Calu3 (cell line): ENCODE data around the gene PDX1. TPM values are rescaled to one million over a fixed set of nuclear protein-coding genes. Genes with fewer than 3 reads are reported as not detected.
"Not testable (repeated sequence)": the region's sequence is repeated elsewhere in the genome, so short reads cannot be mapped to it uniquely, and the experiment has no call there.

ENCODE experiments used
- BruUV-seq: library from RNA; stranded (reverse); fragments of 400-500 nt; replicated peaks from 2 replicates; lab custom pipeline; 2021; lab: Mats Ljungman, UMichigan
- CTCF ChIA-PET: fragments of 300-600 bp; sonication (Branson Sonifier 250); formaldehyde crosslinking; loops from one replicate; lab custom pipeline; 2022; ENCODE audit warnings: antibody characterized with exemption; lab: Charles Lee
- DNase-seq: peaks from one replicate; pipeline ENCODE4 v3.0.0; 2022
- H3K27ac Mint-ChIP-seq: one replicate; pipeline ENCODE4 v1.8.0; 2022; ENCODE audit warnings: mixed read lengths; ENCODE audit not compliant: unreplicated experiment
- H3K27me3 Mint-ChIP-seq: one replicate; pipeline ENCODE4 v1.8.0; 2022; ENCODE audit warnings: mixed read lengths; ENCODE audit not compliant: unreplicated experiment
- H3K36me3 Mint-ChIP-seq: one replicate; pipeline ENCODE4 v1.8.0; 2022; ENCODE audit warnings: mild to moderate bottlenecking, moderate library complexity, mixed read lengths; ENCODE audit not compliant: insufficient read depth, unreplicated experiment
- H3K4me1 Mint-ChIP-seq: one replicate; pipeline ENCODE4 v1.8.0; 2022; ENCODE audit warnings: mild to moderate bottlenecking, low read depth, mixed read lengths; ENCODE audit not compliant: unreplicated experiment
- H3K4me3 Mint-ChIP-seq: one replicate; pipeline ENCODE4 v1.8.0; 2022; ENCODE audit warnings: mild to moderate bottlenecking, low read depth, moderate library complexity, mixed read lengths; ENCODE audit not compliant: unreplicated experiment
- H3K9me3 Mint-ChIP-seq: one replicate; pipeline ENCODE4 v1.8.0; 2022; ENCODE audit warnings: low read depth, mixed read lengths; ENCODE audit not compliant: unreplicated experiment
- CTCF ChIP-seq: fragments of 200-600 bp; IDR thresholded peaks from one replicate; pipeline ENCODE4 v1.8.0; 2022; ENCODE audit warnings: antibody characterized with exemption; ENCODE audit not compliant: unreplicated experiment
- intact Hi-C: fragments of 100-400 bp; cut with micrococcal nuclease; formaldehyde crosslinking; loops from one replicate; pipeline ENCODE4 v1.10.0; 2022; ENCODE audit not compliant: unreplicated experiment
- total RNA-seq: library from RNA; stranded (reverse); gene quantifications from 2 replicates; pipeline ENCODE4 v1.2.3, GENCODE V29; 2022

Gene PDX1
- total RNA-seq, 1 experiment from 2014 or later = 1.8 TPM

GRCh38 chr13:27962982-27963381 is 43.2 kb downstream of the PDX1 start:
- H3K27ac Mint-ChIP-seq = no peak overlapping the region
- H3K27me3 Mint-ChIP-seq = peaks cover 24% of the 10 kb centered on the region
- peaks cover 4% of the 10 kb centered on the region for H3K36me3 Mint-ChIP-seq
- no peak for TF ChIP-seq CTCF
- CTCF ChIA-PET = no interaction called here
- DNase-seq = no peak
- no TSS peak for BruUV-seq
- H3K4me3 Mint-ChIP-seq = no peak overlapping the region
- no peaks in the 10 kb centered on the region for H3K9me3 Mint-ChIP-seq
- intact Hi-C loops = no loop called here
- H3K4me1 Mint-ChIP-seq = peaks cover 17% of the 10 kb centered on the region

- DNase-seq = no peak
- no TSS peak for BruUV-seq
- peaks cover 4% of the 10 kb centered on the region for H3K36me3 Mint-ChIP-seq
- peaks cover 19% of the 10 kb centered on the region for H3K4me1 Mint-ChIP-seq
- CTCF ChIA-PET = no interaction called here
- no peak for TF ChIP-seq CTCF
- H3K27me3 Mint-ChIP-seq = peaks cover 29% of the 10 kb centered on the region
- intact Hi-C loops = no loop called here
- H3K27ac Mint-ChIP-seq = no peak overlapping the region
- no peak overlapping the region for H3K4me3 Mint-ChIP-seq
- no peaks in the 10 kb centered on the region for H3K9me3 Mint-ChIP-seq
These were observed 43.7 kb downstream of the PDX1 start for GRCh38 chr13:27963491-27963890.

GRCh38 chr13:27964206-27964605 is 44.4 kb downstream of the PDX1 start:
- DNase-seq, BruUV-seq, H3K4me3 Mint-ChIP-seq, intact Hi-C loops, H3K9me3 Mint-ChIP-seq, H3K36me3 Mint-ChIP-seq, H3K27ac Mint-ChIP-seq: not testable (repeated sequence)
- Mint-ChIP-seq H3K27me3 (peaks cover 36% of the 10 kb centered on the region), H3K4me1 (peaks cover 22% of the 10 kb centered on the region)
- CTCF ChIA-PET = interaction anchor here (0.7 kb wide), 1 partner anchor 179 kb away, joined by 3 read pairs; no protein-coding TSS in a partner anchor

GRCh38 chr13:27964741-27965323 is 45.0 kb downstream of the PDX1 start:
- Mint-ChIP-seq H3K9me3 (no peaks in the 10 kb centered on the region), H3K27me3 (peaks cover 42% of the 10 kb centered on the region), H3K4me3 (no peak overlapping the region), H3K4me1 (peaks cover 25% of the 10 kb centered on the region), H3K27ac (no peak overlapping the region), H3K36me3 (peaks cover 4% of the 10 kb centered on the region)
- no TSS peak for BruUV-seq
- intact Hi-C loops = no loop called here
- TF ChIP-seq CTCF = no peak
- no peak for DNase-seq
- CTCF ChIA-PET = interaction anchor here (0.7 kb wide), 1 partner anchor 180 kb away, joined by 3 read pairs; no protein-coding TSS in a partner anchor

- no peak for TF ChIP-seq CTCF
- no peak for DNase-seq
- Mint-ChIP-seq H3K4me3 (no peak overlapping the region), H3K36me3 (no peaks in the 10 kb centered on the region), H3K4me1 (peaks cover 25% of the 10 kb centered on the region), H3K27ac (no peak overlapping the region), H3K9me3 (no peaks in the 10 kb centered on the region), H3K27me3 (peaks cover 47% of the 10 kb centered on the region)
- no TSS peak for BruUV-seq
- intact Hi-C loops = no loop called here
- CTCF ChIA-PET = no interaction called here
These were observed 45.5 kb downstream of the PDX1 start for GRCh38 chr13:27965343-27965739.
